AG04449 (cell line): ENCODE measurements around the gene SLC4A7.
"Not testable (repeated sequence)": the region's sequence is repeated elsewhere in the genome, so short reads cannot be mapped to it uniquely, and the experiment has no call there.

Experiments
- CTCF ChIA-PET: fragments of 350-600 bp; formaldehyde crosslinking; extraction: SDS; loops from one replicate; lab custom pipeline; 2021; ENCODE audit warnings: antibody characterized with exemption; lab: Yijun Ruan, JAX
- POLR2A ChIA-PET: fragments of 400-600, 350-600 bp; formaldehyde crosslinking; extraction: SDS; loops from one replicate; lab custom pipeline; 2020; ENCODE audit warnings: antibody characterized with exemption, inconsistent platforms; lab: Yijun Ruan, JAX
- DNase-seq: peaks from one replicate; pipeline ENCODE4 v3.0.0-alpha.2; 2010; ENCODE audit warnings: low read depth, low spot score
- H3K4me3 ChIP-seq: 2 replicates; pipeline ENCODE4 v1.5.1; 2011; ENCODE audit warnings: low read depth, mild to moderate bottlenecking, control low read depth, low read length
- TF ChIP-seq, protein P1 (sequence below): IDR thresholded peaks from one replicate; pipeline ENCODE4 v1.5.1; 2011; ENCODE audit warnings: mild to moderate bottlenecking, moderate library complexity, low read length, control low read depth, inconsistent platforms; ENCODE audit not compliant: insufficient read depth; ENCODE audit errors: missing control alignments

SLC4A7 gene

DNA sequence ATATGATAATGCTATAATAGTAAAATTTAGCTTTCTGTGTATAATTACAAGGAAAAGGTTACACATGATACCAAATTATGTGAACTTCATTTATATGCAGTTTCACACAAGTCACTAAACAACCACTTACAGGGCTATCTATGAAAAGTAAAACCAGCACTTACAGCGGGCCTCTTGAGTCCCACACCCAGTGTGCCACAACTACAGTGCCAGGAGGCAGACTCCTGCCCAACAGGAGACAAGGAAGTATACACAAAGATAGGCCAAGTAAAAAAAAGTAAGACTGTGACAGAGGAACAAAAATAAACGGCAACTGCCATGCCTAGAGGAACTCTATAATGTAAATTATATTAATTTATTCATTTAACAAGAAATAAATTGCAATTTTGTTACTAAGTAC is 61.6 kb downstream of the SLC4A7 start:
- no peak for DNase-seq
- POLR2A ChIA-PET, result no interaction called here
- CTCF ChIA-PET, result no interaction called here
- no peak overlapping the region for H3K4me3 ChIP-seq
- TF ChIP-seq, protein P1, sequence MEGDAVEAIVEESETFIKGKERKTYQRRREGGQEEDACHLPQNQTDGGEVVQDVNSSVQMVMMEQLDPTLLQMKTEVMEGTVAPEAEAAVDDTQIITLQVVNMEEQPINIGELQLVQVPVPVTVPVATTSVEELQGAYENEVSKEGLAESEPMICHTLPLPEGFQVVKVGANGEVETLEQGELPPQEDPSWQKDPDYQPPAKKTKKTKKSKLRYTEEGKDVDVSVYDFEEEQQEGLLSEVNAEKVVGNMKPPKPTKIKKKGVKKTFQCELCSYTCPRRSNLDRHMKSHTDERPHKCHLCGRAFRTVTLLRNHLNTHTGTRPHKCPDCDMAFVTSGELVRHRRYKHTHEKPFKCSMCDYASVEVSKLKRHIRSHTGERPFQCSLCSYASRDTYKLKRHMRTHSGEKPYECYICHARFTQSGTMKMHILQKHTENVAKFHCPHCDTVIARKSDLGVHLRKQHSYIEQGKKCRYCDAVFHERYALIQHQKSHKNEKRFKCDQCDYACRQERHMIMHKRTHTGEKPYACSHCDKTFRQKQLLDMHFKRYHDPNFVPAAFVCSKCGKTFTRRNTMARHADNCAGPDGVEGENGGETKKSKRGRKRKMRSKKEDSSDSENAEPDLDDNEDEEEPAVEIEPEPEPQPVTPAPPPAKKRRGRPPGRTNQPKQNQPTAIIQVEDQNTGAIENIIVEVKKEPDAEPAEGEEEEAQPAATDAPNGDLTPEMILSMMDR, result no peak

DNA sequence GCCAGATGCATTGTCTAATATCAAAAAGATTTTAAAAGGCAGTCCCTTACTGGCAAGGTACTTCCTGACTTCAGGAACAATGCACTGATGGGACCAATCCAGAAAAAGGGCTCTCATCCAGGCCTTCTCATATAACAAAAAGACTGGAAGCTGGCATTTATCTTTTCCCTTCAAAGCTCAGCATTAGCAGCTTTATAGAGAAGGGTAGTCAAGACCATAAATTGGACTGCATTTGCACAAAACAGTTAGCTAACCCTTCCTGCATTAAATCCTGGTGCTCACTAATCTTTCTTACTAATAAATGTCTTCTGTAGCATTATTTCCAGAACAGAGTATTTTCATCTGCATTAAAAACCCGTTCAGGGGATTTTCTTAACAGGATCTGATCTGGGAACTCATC is 69.0 kb downstream of the SLC4A7 start:
- ChIA-PET POLR2A (no interaction called here), CTCF (interaction anchor here (0.9 to 1.7 kb wide), 2 partner anchors 13 to 266 kb away, joined by 3 to 4 read pairs; no protein-coding TSS in a partner anchor)
- no peak for DNase-seq
- TF ChIP-seq, protein P1, result no peak
- no peak overlapping the region for H3K4me3 ChIP-seq

DNA sequence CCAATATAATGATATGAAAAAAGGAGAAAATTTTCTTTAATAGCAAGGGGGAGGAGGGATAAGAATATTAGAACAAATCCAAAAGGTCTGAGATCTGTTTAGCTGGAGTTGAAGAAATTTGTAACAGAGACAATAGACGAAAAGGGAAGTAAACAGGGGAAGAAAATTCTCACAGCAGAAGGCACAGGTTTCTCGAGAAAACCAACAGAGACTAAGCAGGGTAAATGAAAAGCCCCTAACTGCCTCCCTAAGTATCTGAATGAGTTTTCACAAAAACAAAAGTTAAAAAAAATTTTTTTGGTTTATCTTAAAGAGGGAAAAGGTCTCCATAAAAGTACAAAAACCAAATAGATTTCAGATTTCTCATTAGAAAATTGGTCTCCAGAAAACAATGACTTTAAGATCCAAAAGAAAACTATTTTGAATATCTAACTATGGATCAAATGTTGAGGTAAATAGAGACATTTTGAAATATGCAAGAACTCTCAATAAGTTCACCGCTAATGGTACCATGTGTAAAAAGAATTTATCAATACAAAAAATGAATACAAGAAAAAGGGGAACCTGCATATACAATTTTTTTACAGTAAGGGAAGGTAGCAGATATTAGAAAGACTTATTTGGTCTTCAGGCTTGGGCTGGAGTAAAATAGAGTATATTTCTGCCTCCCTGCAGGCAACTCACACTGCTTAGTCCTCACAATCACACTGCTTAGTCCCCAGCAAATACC is 91.1 kb downstream of the SLC4A7 start:
- CTCF ChIA-PET, result no interaction called here
- DNase-seq, result no peak
- H3K4me3 ChIP-seq, result no peak overlapping the region
- TF ChIP-seq, protein P1, result no peak
- POLR2A ChIA-PET, result no interaction called here

DNA sequence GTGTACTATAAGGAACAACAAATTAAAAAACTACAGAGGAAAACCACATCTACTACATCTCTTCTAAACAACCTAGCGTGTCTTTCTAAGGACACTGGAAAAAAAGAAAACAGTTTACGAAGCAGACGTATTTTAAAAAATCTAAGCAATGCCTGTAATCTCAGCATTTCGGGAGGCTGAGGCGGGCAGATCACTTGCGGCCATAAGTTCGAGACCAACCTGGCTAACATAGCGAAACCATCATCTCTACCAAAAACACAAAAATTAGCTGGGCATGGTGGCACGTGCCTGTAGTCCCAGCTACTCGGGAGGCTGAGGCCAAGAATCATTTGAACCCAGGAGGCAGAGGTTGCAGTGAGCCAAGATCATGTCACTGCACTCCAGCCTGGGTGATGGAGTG is 91.8 kb downstream of the SLC4A7 start:
- H3K4me3 ChIP-seq, DNase-seq, POLR2A ChIA-PET, CTCF ChIA-PET: not testable (repeated sequence)

DNA sequence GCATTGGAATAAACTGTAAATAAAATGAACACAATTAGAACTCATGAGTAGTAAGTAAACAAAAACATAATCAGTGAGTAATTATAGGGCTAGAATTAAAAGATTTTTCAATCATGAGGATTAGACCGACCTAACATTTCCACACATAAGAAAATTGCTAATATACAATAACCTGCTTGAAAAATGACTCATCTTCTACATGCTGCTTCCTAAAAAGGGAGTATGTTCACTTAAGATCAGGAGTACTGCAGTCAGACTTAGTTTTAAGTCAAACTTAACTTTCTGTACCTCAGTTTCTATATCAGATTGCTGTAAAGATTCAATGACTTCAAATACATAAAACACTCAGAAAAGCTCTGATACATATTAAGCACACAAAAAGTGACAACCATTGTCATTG is 92.4 kb downstream of the SLC4A7 start:
- no peak for DNase-seq
- POLR2A ChIA-PET, result no interaction called here
- CTCF ChIA-PET, result no interaction called here

DNA sequence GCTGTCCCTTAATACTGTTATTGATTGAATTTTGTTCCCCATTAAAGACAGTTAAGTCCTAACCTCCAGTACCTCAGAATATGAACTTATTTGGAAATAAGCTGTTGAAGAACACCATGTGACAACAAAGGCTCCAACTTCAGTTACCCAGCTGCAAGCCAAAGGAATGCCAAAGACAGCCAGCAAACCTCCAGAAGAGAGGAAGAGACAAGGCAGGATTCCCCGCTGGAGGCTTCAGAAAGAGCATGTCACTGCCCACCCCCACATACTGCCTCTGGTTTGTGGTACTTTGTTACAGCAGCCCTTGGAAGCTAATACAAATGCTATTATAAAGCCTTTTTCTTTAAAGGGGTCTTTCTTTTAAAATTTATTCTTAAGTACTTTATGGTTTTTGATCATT is 96.6 kb downstream of the SLC4A7 start:
- ChIA-PET CTCF (no interaction called here), POLR2A (no interaction called here)
- DNase-seq, result no peak
- TF ChIP-seq, protein P1, result no peak
- no peak overlapping the region for H3K4me3 ChIP-seq

More for the DNA sequence above, 92.4 kb downstream of the SLC4A7 start:
- H3K4me3 ChIP-seq, result no peak overlapping the region
- TF ChIP-seq, protein P1, result no peak

DNA sequence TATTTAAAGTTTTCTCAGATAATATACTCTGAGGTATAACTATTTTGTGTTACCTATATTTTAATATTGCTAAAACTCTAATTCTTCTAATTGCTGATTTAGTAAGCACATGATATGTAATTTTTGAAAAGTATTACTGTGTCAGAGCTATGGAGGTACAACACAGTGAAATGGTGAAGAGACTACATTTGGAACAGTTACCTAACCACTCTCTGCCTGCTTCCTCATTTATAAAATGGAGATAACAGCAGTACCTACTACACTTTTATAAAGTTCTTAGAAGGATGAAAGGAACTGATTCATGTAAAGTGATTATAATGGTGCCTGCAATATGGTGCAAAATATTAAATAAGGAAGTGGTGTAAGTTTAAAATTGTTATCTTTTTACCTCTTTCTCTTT is 98.7 kb downstream of the SLC4A7 start:
- TF ChIP-seq, protein P1, result no peak
- H3K4me3 ChIP-seq, result no peak overlapping the region
- CTCF ChIA-PET, result no interaction called here
- no peak for DNase-seq
- POLR2A ChIA-PET, result no interaction called here
